Suprapubic skin (tissue), 4 donors: Measurements from ENCODE around the gene HAPSTR1. TPM values are rescaled to one million over a fixed set of nuclear protein-coding genes. Genes with fewer than 3 reads are reported as not detected.
"Not testable (repeated sequence)": the region's sequence is repeated elsewhere in the genome, so short reads cannot be mapped to it uniquely, and the experiment has no call there.

Source experiments
- DNase-seq, 2 donors: peaks; one replicate each; pipeline ENCODE4 v3.0.0-alpha.2; 2019; ENCODE audit warnings: low spot score in 2 of 2
- H3K27ac ChIP-seq: fragments of 200-600 bp; sonication (generic); one replicate; pipeline ENCODE4 v1.5.1; 2019
- H3K27me3 ChIP-seq: fragments of 200-600 bp; sonication (generic); one replicate; pipeline ENCODE4 v1.5.1; 2019
- H3K36me3 ChIP-seq: fragments of 200-600 bp; sonication (generic); one replicate; pipeline ENCODE4 v1.5.1; 2019
- H3K4me1 ChIP-seq: fragments of 200-600 bp; sonication (generic); one replicate; pipeline ENCODE4 v1.5.1; 2019
- H3K4me3 ChIP-seq: fragments of 200-600 bp; sonication (generic); one replicate; pipeline ENCODE4 v1.5.1; 2019; ENCODE audit warnings: mild to moderate bottlenecking
- H3K9me3 ChIP-seq: fragments of 200-600 bp; sonication (generic); one replicate; pipeline ENCODE4 v1.5.1; 2019
- CTCF ChIP-seq, 2 donors: fragments of 200-600 bp in 1 of 2; fragments of 450-650 bp in 1 of 2; sonication (generic) in 1 of 2; IDR thresholded peaks; one replicate each; pipeline ENCODE4 v1.5.1; 2016 to 2019; ENCODE audit warnings: antibody characterized with exemption in 2 of 2, mild to moderate bottlenecking in 1 of 2, moderate library complexity in 1 of 2
- EP300 ChIP-seq: sonication (generic); formaldehyde crosslinking; IDR thresholded peaks from one replicate; pipeline ENCODE4 v1.6.1; 2017; ENCODE audit warnings: antibody characterized with exemption
- POLR2A ChIP-seq, 2 donors: fragments of 450-650 bp; IDR thresholded peaks; one replicate each; pipeline ENCODE4 v1.6.1; 2017; ENCODE audit warnings: antibody characterized with exemption in 2 of 2, mild to moderate bottlenecking in 2 of 2, moderate library complexity in 2 of 2
- POLR2AphosphoS5 ChIP-seq, 3 donors: sonication (generic); formaldehyde crosslinking; IDR thresholded peaks; one replicate each; pipeline ENCODE4 v1.6.1; 2017; ENCODE audit warnings: antibody characterized with exemption in 3 of 3
- WGBS: methylation state at CpG from one replicate; pipeline ENCODE4 v1.1.5; 2018; 5-methylcytosine and 5-hydroxymethylcytosine counted together
- total RNA-seq, 4 donors: library from RNA; depleted of rRNA; stranded (reverse); fragments of >200 nt; gene quantifications; one replicate each; pipeline ENCODE4 v1.1.0, GENCODE V29; 2016

HAPSTR1 gene
- total RNA-seq, 4 donors from 2014 or later, result 40.4 to 52.7 (median 47.4) TPM

- no peak for DNase-seq
- no peak for TF ChIP-seq POLR2A (IDR thresholded peaks at IDR 0.05)
- TF ChIP-seq CTCF (IDR thresholded peaks at IDR 0.05), result no peak
- TF ChIP-seq EP300, result no peak
- no peak for TF ChIP-seq POLR2AphosphoS5 (IDR thresholded peaks at IDR 0.05)
- 41% methylated on average over 6 of the region's 6 CpGs for WGBS
- Histone ChIP-seq H3K27me3 (no peaks in the 10 kb centered on the region), H3K36me3 (no peaks in the 10 kb centered on the region), H3K9me3 (no peaks in the 10 kb centered on the region), H3K4me3 (no peak overlapping the region), H3K4me1 (peaks cover 3% of the 10 kb centered on the region), H3K27ac (no peak overlapping the region)
These were observed 18.6 kb upstream of the HAPSTR1 start for GRCh38 chr16:9072806-9073341.

GRCh38 chr16:9075299-9076071 lies 16.0 kb upstream of the HAPSTR1 start:
- WGBS, result 89% methylated on average over 5 of the region's 5 CpGs
- Histone ChIP-seq H3K9me3 (no peaks in the 10 kb centered on the region), H3K4me3 (no peak overlapping the region), H3K27ac (no peak overlapping the region), H3K27me3 (no peaks in the 10 kb centered on the region), H3K4me1 (peaks cover 3% of the 10 kb centered on the region), H3K36me3 (no peaks in the 10 kb centered on the region)
- TF ChIP-seq POLR2AphosphoS5 (IDR thresholded peaks at IDR 0.05) (no peak), POLR2A (IDR thresholded peaks at IDR 0.05) (no peak), CTCF (IDR thresholded peaks at IDR 0.05) (no peak), EP300 (no peak)
- no peak for DNase-seq

GRCh38 chr16:9077091-9077809 lies 14.2 kb upstream of the HAPSTR1 start:
- H3K27me3 ChIP-seq, result no peaks in the 10 kb centered on the region
- no peak overlapping the region for H3K4me3 ChIP-seq
- H3K4me1 ChIP-seq, result peaks cover 3% of the 10 kb centered on the region
- no peaks in the 10 kb centered on the region for H3K9me3 ChIP-seq
- 66% methylated on average over 11 of the region's 11 CpGs for WGBS
- H3K36me3 ChIP-seq, result no peaks in the 10 kb centered on the region
- TF ChIP-seq EP300, result no peak
- no peak for TF ChIP-seq CTCF (IDR thresholded peaks at IDR 0.05)
- no peak for TF ChIP-seq POLR2A (IDR thresholded peaks at IDR 0.05)
- no peak for TF ChIP-seq POLR2AphosphoS5 (IDR thresholded peaks at IDR 0.05)
- H3K27ac ChIP-seq, result no peak overlapping the region
- DNase-seq, result no peak

- TF ChIP-seq POLR2AphosphoS5 (IDR thresholded peaks at IDR 0.05) (peak in 2 of 3 donors; percentile 66 to 85), EP300 (peak; percentile 14)
- not testable (repeated sequence) for H3K4me3 ChIP-seq, H3K27me3 ChIP-seq, H3K4me1 ChIP-seq, H3K36me3 ChIP-seq, H3K27ac ChIP-seq, H3K9me3 ChIP-seq
- 63% methylated on average over 8 of the region's 8 CpGs for WGBS
- DNase-seq, result peak in 1 of 2 donors; percentile 32
These were observed 12.7 kb upstream of the HAPSTR1 start for GRCh38 chr16:9078467-9079429.

- no peak overlapping the region for H3K27ac ChIP-seq
- H3K36me3 ChIP-seq, result no peaks in the 10 kb centered on the region
- DNase-seq, result peak in 1 of 2 donors; percentile 10
- H3K4me1 ChIP-seq, result peaks cover 3% of the 10 kb centered on the region
- TF ChIP-seq POLR2AphosphoS5 (IDR thresholded peaks at IDR 0.05) (no peak), EP300 (no peak), POLR2A (IDR thresholded peaks at IDR 0.05) (no peak), CTCF (IDR thresholded peaks at IDR 0.05) (no peak)
- no peaks in the 10 kb centered on the region for H3K9me3 ChIP-seq
- H3K4me3 ChIP-seq, result no peak overlapping the region
- H3K27me3 ChIP-seq, result no peaks in the 10 kb centered on the region
- WGBS, result 93% methylated on average over 4 of the region's 4 CpGs
These were observed 12.0 kb upstream of the HAPSTR1 start for GRCh38 chr16:9079430-9079812.
